ENCODE results near the gene DAB2IP.

DAB2IP gene

DNA sequence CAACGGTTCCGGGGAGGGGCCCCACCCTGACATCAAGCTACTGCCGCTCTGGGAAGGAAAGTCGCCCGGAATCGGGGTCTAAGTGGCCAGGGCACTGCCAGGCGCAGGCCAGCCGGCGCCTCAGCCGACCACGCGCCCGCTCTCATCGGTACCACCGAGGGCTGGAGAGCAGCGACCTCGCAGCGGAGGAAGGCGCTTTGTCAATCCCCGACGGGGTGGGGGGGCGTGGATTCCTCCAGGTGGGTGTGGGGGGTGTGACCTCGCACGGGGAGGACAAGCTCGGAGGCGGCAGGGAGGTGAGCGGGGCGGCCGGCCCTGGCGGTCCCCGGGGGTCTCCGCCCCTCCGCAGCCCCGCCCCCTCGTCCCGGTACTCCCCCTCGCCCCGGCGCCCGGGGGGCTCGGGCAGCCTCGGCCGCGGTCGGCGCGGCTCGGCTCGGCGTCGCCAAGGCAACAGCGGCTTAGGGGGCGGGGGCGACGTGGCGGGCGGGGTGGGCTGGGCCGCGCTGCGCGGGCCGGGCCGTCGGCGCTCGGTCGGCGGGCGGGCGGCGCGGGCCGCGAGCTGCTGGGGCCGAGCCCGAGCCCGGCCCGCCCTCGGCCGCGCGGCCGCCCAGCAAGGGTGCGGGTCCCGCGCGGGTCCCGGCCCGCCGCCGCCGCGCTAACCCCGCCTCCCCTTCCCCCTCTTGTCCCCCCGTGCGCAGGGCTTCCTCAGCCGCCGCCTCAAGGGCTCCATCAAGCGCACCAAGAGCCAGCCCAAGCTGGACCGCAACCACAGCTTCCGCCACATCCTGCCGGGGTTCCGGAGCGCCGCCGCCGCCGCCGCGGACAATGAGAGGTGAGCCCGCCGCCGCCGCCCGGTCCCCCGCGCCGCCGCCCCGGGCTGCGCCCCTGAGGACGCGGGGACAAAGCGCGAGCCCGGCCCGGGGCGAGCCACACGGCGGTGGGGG, 47.5 kb downstream of the DAB2IP start:
- no peak for TF ChIP-seq CTCF (IDR thresholded peaks at IDR 0.05)

DNA sequence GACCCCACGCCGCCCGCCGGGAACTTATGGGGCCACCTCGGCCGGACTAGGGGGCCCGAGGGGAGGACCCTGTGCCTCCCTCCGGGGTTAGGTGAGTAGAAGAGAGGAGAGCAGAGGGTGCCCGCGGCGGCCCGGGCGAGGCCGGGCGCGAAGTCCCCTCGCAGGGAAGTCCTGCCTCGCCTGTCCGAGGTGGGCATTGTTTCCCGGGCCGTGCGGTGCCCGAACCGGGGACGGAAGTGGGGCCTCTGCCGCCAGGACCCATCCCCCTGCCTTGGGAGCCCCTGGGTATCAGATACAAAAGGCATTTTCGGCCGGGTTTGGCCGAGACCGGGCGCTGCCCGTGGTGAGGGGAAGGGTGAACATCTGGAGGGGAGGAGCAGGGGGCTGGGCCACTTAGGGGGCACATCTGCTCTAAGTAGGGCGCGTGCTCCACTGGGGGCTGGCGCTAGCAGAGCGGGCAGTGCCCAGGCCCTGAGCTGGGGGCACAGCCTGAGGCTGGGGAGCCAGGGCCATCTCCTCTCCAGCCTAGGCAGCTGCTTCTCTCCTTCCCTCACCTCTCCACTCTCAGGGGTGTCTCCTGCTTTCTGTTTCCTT, 48.2 kb downstream of the DAB2IP start:
- TF ChIP-seq CTCF (IDR thresholded peaks at IDR 0.05), result no peak

DNA sequence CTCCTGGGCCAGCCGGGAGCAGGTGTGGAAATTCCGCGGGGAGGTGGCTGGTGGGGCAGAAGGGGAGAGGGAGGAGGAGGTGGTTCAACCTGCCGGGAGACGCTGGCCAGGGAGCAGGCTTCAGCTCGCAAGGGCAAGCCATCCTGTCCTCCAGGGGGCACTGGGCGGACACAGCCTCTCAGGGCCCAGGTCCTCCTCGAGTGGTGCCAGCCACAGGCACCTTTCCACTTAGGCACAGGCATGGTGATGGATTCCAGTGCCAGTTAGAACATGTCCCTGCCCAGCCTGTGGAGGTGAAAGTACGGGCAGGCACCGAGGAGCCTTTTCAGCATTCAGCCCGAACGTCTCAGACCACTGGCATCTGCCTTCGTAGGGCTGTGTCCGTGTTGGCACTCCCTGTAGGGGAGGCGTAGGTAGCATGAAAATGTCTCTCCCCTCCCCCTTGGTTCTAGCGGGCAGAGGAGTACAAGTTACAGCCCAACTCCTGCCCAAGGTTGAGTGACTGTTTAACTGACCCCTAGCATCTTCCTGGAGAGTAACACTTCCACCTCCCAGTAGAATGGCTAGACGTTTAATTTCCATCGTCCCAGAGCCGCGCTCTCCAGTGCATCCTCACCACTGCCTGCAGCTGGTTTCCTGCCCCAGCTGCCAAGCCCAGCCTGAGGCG, 48.9 kb downstream of the DAB2IP start:
- TF ChIP-seq CTCF (IDR thresholded peaks at IDR 0.05), result peak; percentile 30; the same call in 1 of the 2 replicates

GRCh38 chr9:121700832-121701419, 49.5 kb downstream of the DAB2IP start:
- TF ChIP-seq CTCF (IDR thresholded peaks at IDR 0.05), result no peak

DNA sequence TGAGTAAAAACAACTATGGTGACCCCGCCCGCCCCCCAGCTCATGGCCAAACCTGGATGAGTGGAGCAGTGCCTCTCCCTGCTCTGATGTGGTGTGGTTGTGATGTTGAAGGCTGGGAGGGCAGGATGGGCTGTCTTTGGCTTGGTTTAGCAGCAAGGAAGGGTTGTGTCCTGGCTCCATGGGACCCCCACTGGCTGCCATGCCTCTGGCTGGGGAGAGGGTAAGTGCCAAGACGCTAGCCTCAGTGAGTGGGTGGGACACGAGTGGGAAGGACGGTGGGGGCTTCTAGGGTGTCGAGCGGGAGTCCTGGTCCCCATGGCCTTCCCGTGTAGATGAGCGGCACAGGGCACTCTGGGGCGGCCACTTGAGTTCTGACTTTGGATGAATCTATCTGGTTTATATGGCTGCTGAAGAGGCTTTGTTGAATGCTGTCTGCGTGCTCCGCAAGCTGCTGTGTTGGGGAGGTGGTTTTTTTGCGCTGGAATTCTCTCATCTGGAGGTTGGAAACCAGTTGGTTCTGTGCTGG, 50.4 kb downstream of the DAB2IP start:
- no peak for TF ChIP-seq CTCF (IDR thresholded peaks at IDR 0.05)

GRCh38 chr9:121703014-121703734, 51.7 kb downstream of the DAB2IP start:
- no peak for TF ChIP-seq CTCF (IDR thresholded peaks at IDR 0.05)

Data from LNCAP (cell line).